Ishikawa (cell line): ENCODE data around the gene ZRANB3.

ENCODE experiments used
- CEBPB ChIP-seq: IDR thresholded peaks from 2 replicates; pipeline ENCODE4 v1.6.1; 2012
- CREB1 ChIP-seq: IDR thresholded peaks from 2 replicates; pipeline ENCODE4 v1.6.1; 2012; ENCODE audit warnings: low read depth
- EGR1 ChIP-seq: IDR thresholded peaks from 2 replicates; pipeline ENCODE4 v1.6.1; 2012
- EP300 ChIP-seq: IDR thresholded peaks from 2 replicates; pipeline ENCODE4 v1.6.1; 2012; ENCODE audit warnings: borderline replicate concordance
- FOXM1 ChIP-seq: IDR thresholded peaks from 2 replicates; pipeline ENCODE4 v1.6.1; 2012; ENCODE audit warnings: low read depth, borderline replicate concordance
- NFIC ChIP-seq: IDR thresholded peaks from 2 replicates; pipeline ENCODE4 v1.6.1; 2012
- RAD21 ChIP-seq: IDR thresholded peaks from 2 replicates; pipeline ENCODE4 v1.6.1; 2012; ENCODE audit warnings: low read depth
- TAF1 ChIP-seq: IDR thresholded peaks from 2 replicates; pipeline ENCODE4 v1.6.1; 2012; ENCODE audit warnings: low read depth, mild to moderate bottlenecking
- TCF12 ChIP-seq: IDR thresholded peaks from 2 replicates; pipeline ENCODE4 v1.6.1; 2012; ENCODE audit warnings: low read depth
- TEAD4 ChIP-seq: IDR thresholded peaks from 2 replicates; pipeline ENCODE4 v1.6.1; 2012
- TF ChIP-seq, protein P1 (sequence below): IDR thresholded peaks from 2 replicates; pipeline ENCODE4 v1.6.1; 2012; ENCODE audit warnings: low read depth, mild to moderate bottlenecking
- TF ChIP-seq, protein P2 (sequence below): IDR thresholded peaks from 2 replicates; pipeline ENCODE4 v1.6.1; 2012
- TF ChIP-seq, protein P3 (sequence below): IDR thresholded peaks from 2 replicates; pipeline ENCODE4 v1.6.1; 2012

DNA sequence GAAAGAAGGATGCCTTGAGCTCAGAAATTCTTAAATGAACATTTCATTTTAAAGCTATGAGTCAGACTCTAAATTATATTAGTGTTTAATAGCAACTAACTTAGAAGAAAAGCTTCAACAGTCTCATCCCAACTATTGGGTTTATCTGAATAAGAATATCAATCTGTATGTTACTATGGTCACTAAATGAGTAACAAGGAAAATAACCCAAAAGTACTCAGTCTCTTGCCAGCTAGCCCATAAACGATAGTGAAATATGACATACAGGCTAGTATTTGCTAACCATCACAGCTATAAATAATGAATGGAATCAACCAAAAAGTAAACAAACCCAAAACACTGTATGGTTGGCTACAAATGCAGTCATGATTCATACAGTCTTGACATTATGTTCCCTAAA, 304.1 kb downstream of the ZRANB3 start:
- TF ChIP-seq, protein P1, sequence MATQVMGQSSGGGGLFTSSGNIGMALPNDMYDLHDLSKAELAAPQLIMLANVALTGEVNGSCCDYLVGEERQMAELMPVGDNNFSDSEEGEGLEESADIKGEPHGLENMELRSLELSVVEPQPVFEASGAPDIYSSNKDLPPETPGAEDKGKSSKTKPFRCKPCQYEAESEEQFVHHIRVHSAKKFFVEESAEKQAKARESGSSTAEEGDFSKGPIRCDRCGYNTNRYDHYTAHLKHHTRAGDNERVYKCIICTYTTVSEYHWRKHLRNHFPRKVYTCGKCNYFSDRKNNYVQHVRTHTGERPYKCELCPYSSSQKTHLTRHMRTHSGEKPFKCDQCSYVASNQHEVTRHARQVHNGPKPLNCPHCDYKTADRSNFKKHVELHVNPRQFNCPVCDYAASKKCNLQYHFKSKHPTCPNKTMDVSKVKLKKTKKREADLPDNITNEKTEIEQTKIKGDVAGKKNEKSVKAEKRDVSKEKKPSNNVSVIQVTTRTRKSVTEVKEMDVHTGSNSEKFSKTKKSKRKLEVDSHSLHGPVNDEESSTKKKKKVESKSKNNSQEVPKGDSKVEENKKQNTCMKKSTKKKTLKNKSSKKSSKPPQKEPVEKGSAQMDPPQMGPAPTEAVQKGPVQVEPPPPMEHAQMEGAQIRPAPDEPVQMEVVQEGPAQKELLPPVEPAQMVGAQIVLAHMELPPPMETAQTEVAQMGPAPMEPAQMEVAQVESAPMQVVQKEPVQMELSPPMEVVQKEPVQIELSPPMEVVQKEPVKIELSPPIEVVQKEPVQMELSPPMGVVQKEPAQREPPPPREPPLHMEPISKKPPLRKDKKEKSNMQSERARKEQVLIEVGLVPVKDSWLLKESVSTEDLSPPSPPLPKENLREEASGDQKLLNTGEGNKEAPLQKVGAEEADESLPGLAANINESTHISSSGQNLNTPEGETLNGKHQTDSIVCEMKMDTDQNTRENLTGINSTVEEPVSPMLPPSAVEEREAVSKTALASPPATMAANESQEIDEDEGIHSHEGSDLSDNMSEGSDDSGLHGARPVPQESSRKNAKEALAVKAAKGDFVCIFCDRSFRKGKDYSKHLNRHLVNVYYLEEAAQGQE: no peak
- TF ChIP-seq, protein P2, sequence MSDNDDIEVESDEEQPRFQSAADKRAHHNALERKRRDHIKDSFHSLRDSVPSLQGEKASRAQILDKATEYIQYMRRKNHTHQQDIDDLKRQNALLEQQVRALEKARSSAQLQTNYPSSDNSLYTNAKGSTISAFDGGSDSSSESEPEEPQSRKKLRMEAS: no peak
- TF ChIP-seq RAD21 (no peak), EP300 (no peak), EGR1 (no peak), CEBPB (no peak), TEAD4 (no peak), CREB1 (no peak), FOXM1 (no peak), TAF1 (no peak), TCF12 (no peak), NFIC (no peak)
- TF ChIP-seq, protein P3, sequence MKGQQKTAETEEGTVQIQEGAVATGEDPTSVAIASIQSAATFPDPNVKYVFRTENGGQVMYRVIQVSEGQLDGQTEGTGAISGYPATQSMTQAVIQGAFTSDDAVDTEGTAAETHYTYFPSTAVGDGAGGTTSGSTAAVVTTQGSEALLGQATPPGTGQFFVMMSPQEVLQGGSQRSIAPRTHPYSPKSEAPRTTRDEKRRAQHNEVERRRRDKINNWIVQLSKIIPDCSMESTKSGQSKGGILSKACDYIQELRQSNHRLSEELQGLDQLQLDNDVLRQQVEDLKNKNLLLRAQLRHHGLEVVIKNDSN: no peak
